K562 (cell line): ENCODE measurements around the gene RHEB. TPM values are rescaled to one million over a fixed set of nuclear protein-coding genes. Genes with fewer than 3 reads are reported as not detected.
A peak's percentile ranks its signal among the peaks of the same experiment; 100 is the strongest.

Source experiments
- ATAC-seq: fragments of 200-7000 bp; cut with Tn5 transposase; 3 replicates; pipeline ENCODE4 v1.9.1; 2020; ENCODE audit warnings: moderate library complexity
- BruUV-seq: library from RNA; stranded (reverse); fragments of 400-500 nt; replicated peaks from 2 replicates; lab custom pipeline; 2021; lab: Mats Ljungman, UMichigan
- CTCF ChIA-PET: fragments of 300-600 bp; formaldehyde crosslinking; extraction: SDS; loops from one replicate; lab custom pipeline; 2021; ENCODE audit warnings: low intra/inter-chr PET ratio; lab: Yijun Ruan, JAX
- POLR2A ChIA-PET: fragments of 300-600, 350-650 bp; sonication (Branson Sonifier 250); formaldehyde crosslinking; extraction: SDS; loops from one replicate; lab custom pipeline; 2021; ENCODE audit warnings: antibody characterized with exemption, inconsistent platforms; lab: Yijun Ruan, JAX
- DNase-seq, 4 experiments: peaks; one replicate each; pipeline versions ENCODE4 v3.0.0 to v3.0.0-alpha.2; 2011 to 2018; ENCODE audit warnings: low spot score in 3 of 4, mixed read lengths in 3 of 4; ENCODE audit errors: extremely low read depth in 1 of 4
- FAIRE-seq: peaks from 2 replicates; lab custom pipeline; 2011; peaks lifted over from hg19 to GRCh38; lab: Jason Lieb, UNC
- H2AFZ ChIP-seq: 2 replicates; pipeline ENCODE4 v1.6.0; 2011; ENCODE audit warnings: low read depth, low read length, control low read depth, inconsistent platforms
- H3K27ac ChIP-seq: fragments of 200-600 bp; 3 replicates; pipeline ENCODE4 v1.8.0; 2011; ENCODE audit warnings: low read depth, mild to moderate bottlenecking, control low read depth, inconsistent platforms, low read length, moderate library complexity, mixed read lengths; ENCODE audit errors: extremely low read depth
- H3K27me3 ChIP-seq, 2 experiments: fragments of 300-600 bp in 1 of 2; 2 replicates in 1 of 2; 3 replicates in 1 of 2; pipeline versions ENCODE4 v1.6.0 to v1.8.0; 2011; ENCODE audit warnings: inconsistent platforms in 2 of 2, low read length in 2 of 2, mild to moderate bottlenecking in 1 of 2, mixed read lengths in 1 of 2, moderate library complexity in 1 of 2; ENCODE audit not compliant: control insufficient read depth in 2 of 2, insufficient read depth in 2 of 2
- H3K36me3 ChIP-seq: fragments of 300-600 bp; 3 replicates; pipeline ENCODE4 v1.8.0; 2011; ENCODE audit warnings: mild to moderate bottlenecking, low read length, inconsistent platforms; ENCODE audit not compliant: control insufficient read depth, insufficient read depth
- H3K4me1 ChIP-seq, 2 experiments: fragments of 200-600 bp in 1 of 2; replicated peaks in 1 of 2; 2 replicates in 1 of 2; 3 replicates in 1 of 2; pipeline versions ENCODE4 v1.5.1 to v1.8.0; 2011; ENCODE audit warnings: inconsistent platforms in 2 of 2, low read length in 2 of 2, mild to moderate bottlenecking in 1 of 2, mixed read lengths in 1 of 2, moderate library complexity in 1 of 2; ENCODE audit not compliant: control insufficient read depth in 2 of 2, insufficient read depth in 2 of 2
- H3K4me2 ChIP-seq: 2 replicates; pipeline ENCODE4 v1.6.1; 2011; ENCODE audit warnings: low read length, control low read depth, inconsistent platforms, mixed read lengths; ENCODE audit not compliant: insufficient read depth
- H3K4me3 ChIP-seq: fragments of 200-600 bp; sonication (generic), shearing (Covaris generic); 2 replicates; pipeline ENCODE4 v1.5.1; 2016; ENCODE audit warnings: control low read depth, inconsistent platforms
- H3K79me2 ChIP-seq: fragments of 200-600 bp; 3 replicates; pipeline ENCODE4 v1.8.0; 2011; ENCODE audit warnings: low read length, inconsistent platforms; ENCODE audit not compliant: control insufficient read depth, insufficient read depth
- H3K9ac ChIP-seq, 2 experiments: 2 replicates each; pipeline versions ENCODE4 v1.6.0 to v1.6.1; 2011; ENCODE audit warnings: low read depth in 2 of 2, low read length in 2 of 2, control low read depth in 1 of 2, inconsistent platforms in 1 of 2, mild to moderate bottlenecking in 1 of 2, mixed read lengths in 1 of 2; ENCODE audit not compliant: insufficient read depth in 1 of 2
- H3K9me1 ChIP-seq: one replicate; pipeline ENCODE4 v1.6.0; 2011; ENCODE audit warnings: inconsistent platforms, mild to moderate bottlenecking, low read length, moderate library complexity; ENCODE audit not compliant: control insufficient read depth, insufficient read depth
- H3K9me3 ChIP-seq: replicated peaks from 2 replicates; pipeline ENCODE4 v1.5.1; 2011; ENCODE audit warnings: low read depth, low read length, inconsistent platforms; ENCODE audit not compliant: control insufficient read depth, insufficient read depth
- H4K20me1 ChIP-seq: replicated peaks from 2 replicates; pipeline ENCODE4 v1.6.1; 2011; ENCODE audit warnings: low read length, inconsistent platforms, mixed read lengths; ENCODE audit not compliant: control insufficient read depth, insufficient read depth
- ADNP ChIP-seq: fragments of 200-800 bp; sonication (Bioruptor generic); IDR thresholded peaks from 2 replicates; pipeline ENCODE4 v1.6.1; 2016; ENCODE audit warnings: missing genetic modification characterization, missing compliant biosample characterization
- GTF2A2 ChIP-seq: IDR thresholded peaks from 2 replicates; pipeline ENCODE4 v1.6.1; 2016; ENCODE audit warnings: mild to moderate bottlenecking, missing genetic modification characterization, missing compliant biosample characterization
- KDM2B ChIP-seq: fragments of 250-450 bp; sonication (Bioruptor Pico); IDR thresholded peaks from 2 replicates; pipeline ENCODE4 v1.8.0; 2021; ENCODE audit warnings: mild to moderate bottlenecking, moderate library complexity
- KLF10 ChIP-seq: fragments of 250-450 bp; sonication (Bioruptor Pico); IDR thresholded peaks from 2 replicates; pipeline ENCODE4 v1.6.1; 2021; ENCODE audit warnings: matching md5 sums
- POLR2A ChIP-seq: fragments of 450-650 bp; conservative IDR thresholded peaks from 2 replicates; pipeline ENCODE4 v1.6.1; 2016
- POLR3A ChIP-seq: IDR thresholded peaks from 2 replicates; pipeline ENCODE4 v1.6.1; 2011; ENCODE audit warnings: borderline replicate concordance, mild to moderate bottlenecking, moderate library complexity; ENCODE audit not compliant: insufficient read length, insufficient read depth; ENCODE audit errors: extremely low read depth
- TRIM25 ChIP-seq: fragments of 450-650 bp; IDR thresholded peaks from 2 replicates; pipeline ENCODE4 v1.7.0; 2016; ENCODE audit warnings: borderline replicate concordance
- ZFP1 ChIP-seq: fragments of 450-650 bp; formaldehyde crosslinking; IDR thresholded peaks from 2 replicates; pipeline ENCODE4 v1.4.0; 2020; ENCODE audit warnings: mild to moderate bottlenecking, mixed read lengths
- ZNF143 ChIP-seq: sonication (generic); formaldehyde crosslinking; IDR thresholded peaks from 2 replicates; pipeline ENCODE4 v1.9.0; 2022; ENCODE audit warnings: mild to moderate bottlenecking, missing genetic modification reagents
- ZNF592 ChIP-seq: fragments of 450-650 bp; IDR thresholded peaks from 2 replicates; pipeline ENCODE4 v1.6.1; 2017; ENCODE audit warnings: antibody characterized with exemption, mild to moderate bottlenecking
- ZNF780A ChIP-seq: fragments of 250-450 bp; sonication (Bioruptor Pico); IDR thresholded peaks from 2 replicates; pipeline ENCODE4 v1.5.0; 2021; ENCODE audit warnings: mild to moderate bottlenecking
- WGBS: fragments of 100-300 bp; shearing (Covaris generic); methylation state at CpG from one replicate; pipeline ENCODE4 v1.1.6; 2016; ENCODE audit warnings: low coverage, mixed read lengths; ENCODE audit not compliant: insufficient coverage; ENCODE audit errors: missing lambda C conversion rate; 5-methylcytosine and 5-hydroxymethylcytosine counted together
- in situ Hi-C: fragments of 300-500 bp; cut with MboI; formaldehyde crosslinking; loops from 4 replicates; pipeline ENCODE4 v1.15.0; 2018; ENCODE audit warnings: inconsistent platforms, mixed read lengths
- intact Hi-C: fragments of 100-400 bp; cut with micrococcal nuclease; formaldehyde crosslinking; loops from 2 replicates; pipeline ENCODE4 v1.14.2; 2022
- polyA plus RNA-seq, 8 experiments: library from polyadenylated mRNA; depleted of rRNA in 4 of 8; stranded (reverse) in 5 of 8; unstranded in 3 of 8; fragments of >200 nt; fragmentation: Nextera tagmentation in 2 of 8; fragmentation: Illumina TruSeq in 1 of 8; extraction: Ambion mirVana in 2 of 8; extraction: Trizol in 1 of 8; gene quantifications; 2 replicates each; pipeline versions ENCODE4 v1.2.1 to v1.2.3, GENCODE V29; 2011 to 2014; ENCODE audit warnings: inconsistent platforms in 1 of 8, missing spikeins in 1 of 8
- total RNA-seq, 7 experiments: library from RNA; depleted of rRNA in 6 of 7; stranded (reverse); fragments of >200 nt in 6 of 7; fragmentation: Illumina TruSeq in 2 of 7; extraction: Trizol in 2 of 7; gene quantifications; 2 replicates each; pipeline versions ENCODE4 v1.2.1 to v1.2.3, GENCODE V29; 2011 to 2021; ENCODE audit warnings: low replicate concordance in 1 of 7
- TF ChIP-seq, protein P1 (sequence below): fragments of 250-450 bp; sonication (Bioruptor Pico); IDR thresholded peaks from 2 replicates; pipeline ENCODE4 v1.6.1; 2021; ENCODE audit warnings: mild to moderate bottlenecking
- TF ChIP-seq, protein P2 (sequence below): fragments of 250-450 bp; sonication (Bioruptor Pico); IDR thresholded peaks from 2 replicates; pipeline ENCODE4 v1.8.0; 2022; ENCODE audit warnings: inconsistent platforms

The RHEB gene
- total and polyA plus RNA-seq, 9 of the 15 experiments (the other 6 are each of a cell fraction or from before 2014, with no cell fraction given) = 28.5 to 249 (median 182) TPM

DNA sequence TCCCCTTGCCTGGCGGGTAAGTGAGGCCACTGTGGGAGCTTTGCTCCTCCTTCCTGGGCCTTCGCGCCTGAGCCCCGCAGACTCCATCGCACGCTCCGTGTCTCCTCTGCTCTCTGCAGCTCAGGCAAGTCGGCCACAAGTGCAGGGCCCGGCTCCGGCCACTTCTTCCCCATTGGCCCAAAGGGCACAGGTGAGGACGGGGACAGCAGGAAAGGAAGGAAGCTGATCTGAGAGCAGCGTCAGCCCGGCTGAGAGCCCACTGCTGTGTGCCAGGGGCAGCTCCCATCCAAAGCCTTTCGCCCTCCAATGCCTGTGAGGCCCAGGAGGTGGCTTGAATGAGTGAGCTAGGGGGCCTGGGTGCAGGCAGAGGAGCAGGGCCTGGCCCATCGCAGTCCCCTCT is 33.7 kb upstream of the RHEB start:
- no peak for TF ChIP-seq ZNF780A (CRISPR knock-in tag)
- no peak for TF ChIP-seq GTF2A2 (tag)
- no peak for TF ChIP-seq ZNF143 (CRISPR knock-in tag)
- no peak for TF ChIP-seq ZFP1 (CRISPR knock-in tag)
- TF ChIP-seq ZNF592 = no peak
- TF ChIP-seq KLF10 (CRISPR knock-in tag) = no peak
- TF ChIP-seq POLR2A = no peak
- no peak for TF ChIP-seq TRIM25
- TF ChIP-seq POLR3A = no peak
- TF ChIP-seq, protein P1, sequence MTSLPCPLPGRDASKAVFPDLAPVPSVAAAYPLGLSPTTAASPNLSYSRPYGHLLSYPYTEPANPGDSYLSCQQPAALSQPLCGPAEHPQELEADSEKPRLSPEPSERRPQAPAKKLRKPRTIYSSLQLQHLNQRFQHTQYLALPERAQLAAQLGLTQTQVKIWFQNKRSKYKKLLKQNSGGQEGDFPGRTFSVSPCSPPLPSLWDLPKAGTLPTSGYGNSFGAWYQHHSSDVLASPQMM (CRISPR knock-in tag) = no peak
- TF ChIP-seq ADNP (tag) = no peak
- TF ChIP-seq, protein P2, sequence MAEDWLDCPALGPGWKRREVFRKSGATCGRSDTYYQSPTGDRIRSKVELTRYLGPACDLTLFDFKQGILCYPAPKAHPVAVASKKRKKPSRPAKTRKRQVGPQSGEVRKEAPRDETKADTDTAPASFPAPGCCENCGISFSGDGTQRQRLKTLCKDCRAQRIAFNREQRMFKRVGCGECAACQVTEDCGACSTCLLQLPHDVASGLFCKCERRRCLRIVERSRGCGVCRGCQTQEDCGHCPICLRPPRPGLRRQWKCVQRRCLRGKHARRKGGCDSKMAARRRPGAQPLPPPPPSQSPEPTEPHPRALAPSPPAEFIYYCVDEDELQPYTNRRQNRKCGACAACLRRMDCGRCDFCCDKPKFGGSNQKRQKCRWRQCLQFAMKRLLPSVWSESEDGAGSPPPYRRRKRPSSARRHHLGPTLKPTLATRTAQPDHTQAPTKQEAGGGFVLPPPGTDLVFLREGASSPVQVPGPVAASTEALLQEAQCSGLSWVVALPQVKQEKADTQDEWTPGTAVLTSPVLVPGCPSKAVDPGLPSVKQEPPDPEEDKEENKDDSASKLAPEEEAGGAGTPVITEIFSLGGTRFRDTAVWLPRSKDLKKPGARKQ (CRISPR knock-in tag) = no peak
- no peak for TF ChIP-seq KDM2B (CRISPR knock-in tag)
- no peaks in the 10 kb centered on the region for H3K79me2 ChIP-seq
- FAIRE-seq (no peak), ATAC-seq (no peak; the same call in 1 of the 3 replicates), DNase-seq (no peak)
- H3K9me1 ChIP-seq = no peaks in the 10 kb centered on the region
- in situ Hi-C loops (no loop called here), intact Hi-C loops (no loop called here)
- no peak overlapping the region for H3K27ac ChIP-seq
- H3K4me3 ChIP-seq = no peak overlapping the region
- no peaks in the 10 kb centered on the region for H3K9me3 ChIP-seq
- H3K36me3 ChIP-seq = no peaks in the 10 kb centered on the region
- peaks cover 49 to 70% of the 10 kb centered on the region in 2 experiments for H3K27me3 ChIP-seq
- 10% methylated on average over 15 of the region's 15 CpGs for WGBS
- ChIA-PET CTCF (no interaction called here), POLR2A (interaction anchor here (0.6 to 1.2 kb wide), 3 partner anchors 15 to 698 kb away, joined by 3 to 5 read pairs (median 4); no protein-coding TSS in a partner anchor)
- no peak overlapping the region for H2AFZ ChIP-seq
- no peak overlapping the region for H3K4me2 ChIP-seq
- no TSS peak for BruUV-seq
- H3K9ac ChIP-seq = peak overlapping the region in 1 of 2 experiments; percentile 11; a peak in 1 of 4 replicates
- no peaks in the 10 kb centered on the region for H4K20me1 ChIP-seq
- peaks cover 0 to 4% of the 10 kb centered on the region in 2 experiments; a peak in 1 of 5 replicates for H3K4me1 ChIP-seq
